Iris pigment epithelial cell (primary cell): Measurements from ENCODE around the gene MGAT5.
"Not testable (repeated sequence)": the region's sequence is repeated elsewhere in the genome, so short reads cannot be mapped to it uniquely, and the experiment has no call there.

Experiments used
- DNase-seq: peaks from one replicate; pipeline ENCODE4 v3.0.0-alpha.2; 2011; ENCODE audit warnings: low read depth

The MGAT5 gene

GRCh38 chr2:134468164-134468563, 214.3 kb downstream of the MGAT5 start:
- no peak for DNase-seq

GRCh38 chr2:134468776-134469175, 214.9 kb downstream of the MGAT5 start:
- DNase-seq: no peak

- no peak for DNase-seq
These were observed 215.7 kb downstream of the MGAT5 start for GRCh38 chr2:134469516-134470115.

GRCh38 chr2:134470561-134471168, 216.8 kb downstream of the MGAT5 start:
- no peak for DNase-seq

GRCh38 chr2:134476982-134477381, 223.1 kb downstream of the MGAT5 start:
- not testable (repeated sequence) for DNase-seq

GRCh38 chr2:134479696-134480330, 225.9 kb downstream of the MGAT5 start:
- DNase-seq: no peak

- DNase-seq: no peak
These were observed 228.4 kb downstream of the MGAT5 start for GRCh38 chr2:134482131-134482723.

- no peak for DNase-seq
These were observed 229.0 kb downstream of the MGAT5 start for GRCh38 chr2:134482766-134483340.

GRCh38 chr2:134489732-134490384, 236.0 kb downstream of the MGAT5 start:
- no peak for DNase-seq

- DNase-seq: no peak
These were observed 236.7 kb downstream of the MGAT5 start for GRCh38 chr2:134490559-134490958.

- no peak for DNase-seq
These were observed 237.2 kb downstream of the MGAT5 start for GRCh38 chr2:134491022-134491421.

GRCh38 chr2:134491771-134492441, 238.0 kb downstream of the MGAT5 start:
- DNase-seq: no peak

GRCh38 chr2:134493797-134494196, 239.9 kb downstream of the MGAT5 start:
- DNase-seq: no peak

GRCh38 chr2:134498654-134499053, 244.8 kb downstream of the MGAT5 start:
- DNase-seq: no peak

- no peak for DNase-seq
These were observed 245.5 kb downstream of the MGAT5 start for GRCh38 chr2:134499307-134499926.

- no peak for DNase-seq
These were observed 246.5 kb downstream of the MGAT5 start for GRCh38 chr2:134500211-134500935.

- no peak for DNase-seq
These were observed 247.7 kb downstream of the MGAT5 start for GRCh38 chr2:134501476-134502091.

- DNase-seq: no peak
These were observed 248.2 kb downstream of the MGAT5 start for GRCh38 chr2:134502104-134502503.
